Measurements from ENCODE around the gene THUMPD3. TPM values are rescaled to one million over a fixed set of nuclear protein-coding genes. Genes with fewer than 3 reads are reported as not detected.

The THUMPD3 gene
- total RNA-seq, 1 donor from 2014 or later = 33.2 TPM

DNA sequence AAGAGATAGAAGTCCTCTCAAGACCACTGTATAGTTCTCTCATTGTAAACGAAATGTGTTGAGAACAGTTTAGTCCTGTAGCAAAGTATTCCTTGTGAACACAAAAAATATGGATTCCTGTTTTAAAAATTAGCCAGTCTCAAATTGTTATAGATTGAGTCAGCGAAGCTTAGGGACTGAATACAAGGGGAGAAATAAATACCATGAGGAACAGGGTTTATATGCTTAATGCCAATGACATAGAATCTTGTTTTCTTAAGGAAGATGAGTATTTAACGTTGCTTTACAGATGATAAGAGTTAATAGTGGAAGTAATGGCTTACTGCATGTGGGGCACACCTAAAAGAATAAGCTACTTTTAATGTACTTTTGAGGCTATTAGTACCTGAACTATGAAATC is 72.5 kb downstream of the THUMPD3 start:
- TF ChIP-seq, protein P1, sequence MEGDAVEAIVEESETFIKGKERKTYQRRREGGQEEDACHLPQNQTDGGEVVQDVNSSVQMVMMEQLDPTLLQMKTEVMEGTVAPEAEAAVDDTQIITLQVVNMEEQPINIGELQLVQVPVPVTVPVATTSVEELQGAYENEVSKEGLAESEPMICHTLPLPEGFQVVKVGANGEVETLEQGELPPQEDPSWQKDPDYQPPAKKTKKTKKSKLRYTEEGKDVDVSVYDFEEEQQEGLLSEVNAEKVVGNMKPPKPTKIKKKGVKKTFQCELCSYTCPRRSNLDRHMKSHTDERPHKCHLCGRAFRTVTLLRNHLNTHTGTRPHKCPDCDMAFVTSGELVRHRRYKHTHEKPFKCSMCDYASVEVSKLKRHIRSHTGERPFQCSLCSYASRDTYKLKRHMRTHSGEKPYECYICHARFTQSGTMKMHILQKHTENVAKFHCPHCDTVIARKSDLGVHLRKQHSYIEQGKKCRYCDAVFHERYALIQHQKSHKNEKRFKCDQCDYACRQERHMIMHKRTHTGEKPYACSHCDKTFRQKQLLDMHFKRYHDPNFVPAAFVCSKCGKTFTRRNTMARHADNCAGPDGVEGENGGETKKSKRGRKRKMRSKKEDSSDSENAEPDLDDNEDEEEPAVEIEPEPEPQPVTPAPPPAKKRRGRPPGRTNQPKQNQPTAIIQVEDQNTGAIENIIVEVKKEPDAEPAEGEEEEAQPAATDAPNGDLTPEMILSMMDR (IDR thresholded peaks at IDR 0.05; ENCODE audit: insufficient read depth, low read length, poor library complexity, severe bottlenecking) = no peak
- H3K36me3 ChIP-seq (ENCODE audit: control insufficient read depth, insufficient read depth, low read length) = peaks cover 6% of the 10 kb centered on the region
- DNase-seq (ENCODE audit: low read depth) = no peak
- no peaks in the 10 kb centered on the region for H3K27me3 ChIP-seq (ENCODE audit: control insufficient read depth, insufficient read depth, low read length)
- H3K4me3 ChIP-seq (ENCODE audit: low read depth, low read length) = no peak overlapping the region

Other genes with a start within 250 kb of the THUMPD3 start
- 2.7 and 4.9 TPM in 2 replicates for gene SRGAP3, start 113.4 kb upstream of the THUMPD3 start, total RNA-seq
- gene SETD5, start 34.6 kb downstream of the THUMPD3 start, total RNA-seq = 49.1 and 62.8 TPM in 2 replicates
- gene LHFPL4, start 190.8 kb downstream of the THUMPD3 start, total RNA-seq = not detected in 2 replicates